Upper lobe of left lung (tissue), 4 donors: ENCODE results near the gene PAQR8.

ENCODE experiments used
- CTCF ChIP-seq, 6 experiments: fragments of 450-650 bp in 4 of 6; fragments of 200-600 bp in 2 of 6; sonication (generic) in 2 of 6; IDR thresholded peaks; one replicate each; pipeline ENCODE4 v1.5.1; 2016 to 2019; ENCODE audit warnings: antibody characterized with exemption in 6 of 6
- EP300 ChIP-seq, 4 donors: sonication (generic); formaldehyde crosslinking; IDR thresholded peaks; one replicate each; pipeline ENCODE4 v1.5.1; 2017; ENCODE audit warnings: antibody characterized with exemption in 4 of 4, control low read depth in 2 of 4
- POLR2A ChIP-seq, 4 donors: fragments of 450-650 bp; IDR thresholded peaks; one replicate each; pipeline ENCODE4 v1.5.1; 2016 to 2017; ENCODE audit warnings: antibody characterized with exemption in 4 of 4, mild to moderate bottlenecking in 2 of 4
- POLR2AphosphoS5 ChIP-seq, 2 donors: sonication (generic); formaldehyde crosslinking; IDR thresholded peaks; one replicate each; pipeline ENCODE4 v1.5.1; 2017; ENCODE audit warnings: antibody characterized with exemption in 2 of 2

- TF ChIP-seq CTCF (IDR thresholded peaks at IDR 0.05) (no peak), EP300 (IDR thresholded peaks at IDR 0.05) (peak in 1 of 4 donors; percentile 43), POLR2A (IDR thresholded peaks at IDR 0.05) (no peak), POLR2AphosphoS5 (IDR thresholded peaks at IDR 0.05) (no peak)
Measured at GRCh38 chr6:52330470-52330869, 31.5 kb upstream of the PAQR8 start.
